H9 (cell line): ENCODE results near the gene FCHSD2. TPM values are rescaled to one million over a fixed set of nuclear protein-coding genes. Genes with fewer than 3 reads are reported as not detected.

ENCODE experiments used
- DNase-seq: peaks from one replicate; pipeline ENCODE4 v3.0.0-alpha.2; 2017
- H2AFZ ChIP-seq: one replicate; pipeline ENCODE4 v1.6.1; 2013; ENCODE audit warnings: mild to moderate bottlenecking, low read length, control low read depth, moderate library complexity
- H2AK5ac ChIP-seq: 2 replicates; pipeline ENCODE4 v1.6.1; 2013; ENCODE audit warnings: low read length, control low read depth, mixed read lengths; ENCODE audit not compliant: insufficient read length
- H2BK120ac ChIP-seq: one replicate; pipeline ENCODE4 v1.6.1; 2013; ENCODE audit warnings: low read depth, mild to moderate bottlenecking, low read length, control low read depth, inconsistent platforms; ENCODE audit not compliant: poor library complexity, severe bottlenecking
- H2BK12ac ChIP-seq: 2 replicates; pipeline ENCODE4 v1.6.1; 2013; ENCODE audit warnings: low read length, control low read depth, mixed read lengths, low read depth; ENCODE audit not compliant: insufficient read length
- H2BK15ac ChIP-seq: 2 replicates; pipeline ENCODE4 v1.6.1; 2013; ENCODE audit warnings: low read depth, low read length, control low read depth
- H2BK20ac ChIP-seq: one replicate; pipeline ENCODE4 v1.6.1; 2013; ENCODE audit warnings: low read depth, mild to moderate bottlenecking, low read length, control low read depth, inconsistent platforms; ENCODE audit not compliant: poor library complexity, severe bottlenecking
- H2BK5ac ChIP-seq: 2 replicates; pipeline ENCODE4 v1.6.1; 2013; ENCODE audit warnings: low read length, control low read depth, mixed read lengths; ENCODE audit not compliant: insufficient read length
- H3K14ac ChIP-seq: 2 replicates; pipeline ENCODE4 v1.6.1; 2013; ENCODE audit warnings: low read length, control low read depth; ENCODE audit not compliant: insufficient read depth
- H3K18ac ChIP-seq: 2 replicates; pipeline ENCODE4 v1.6.1; 2013; ENCODE audit warnings: low read depth, mild to moderate bottlenecking, mixed read lengths, low read length, control low read depth; ENCODE audit not compliant: insufficient read length
- H3K23ac ChIP-seq: 2 replicates; pipeline ENCODE4 v1.6.1; 2013; ENCODE audit warnings: low read length, control low read depth, mixed read lengths, low read depth; ENCODE audit not compliant: insufficient read length
- H3K23me2 ChIP-seq: 2 replicates; pipeline ENCODE4 v1.6.1; 2013; ENCODE audit warnings: low read depth, mild to moderate bottlenecking, mixed read lengths, low read length, control low read depth; ENCODE audit not compliant: insufficient read length, poor library complexity, severe bottlenecking
- H3K27ac ChIP-seq: 2 replicates; pipeline ENCODE4 v1.5.1; 2013; ENCODE audit warnings: low read length, control low read depth, mixed read lengths, low read depth; ENCODE audit not compliant: insufficient read length
- H3K27me3 ChIP-seq: 2 replicates; pipeline ENCODE4 v1.6.1; 2013; ENCODE audit warnings: low read length, control low read depth, inconsistent platforms; ENCODE audit not compliant: insufficient read depth
- H3K4ac ChIP-seq: 2 replicates; pipeline ENCODE4 v1.6.1; 2013; ENCODE audit warnings: low read depth, mild to moderate bottlenecking, control low read depth, inconsistent platforms, low read length, moderate library complexity
- H3K4me1 ChIP-seq: 2 replicates; pipeline ENCODE4 v1.6.1; 2013; ENCODE audit warnings: low read length, control low read depth, inconsistent platforms; ENCODE audit not compliant: insufficient read depth
- H3K4me2 ChIP-seq: 2 replicates; pipeline ENCODE4 v1.6.1; 2013; ENCODE audit warnings: low read length, control low read depth, mixed read lengths; ENCODE audit not compliant: insufficient read length, insufficient read depth
- H3K56ac ChIP-seq: 2 replicates; pipeline ENCODE4 v1.6.1; 2013; ENCODE audit warnings: low read depth, mild to moderate bottlenecking, mixed read lengths, low read length, control low read depth; ENCODE audit not compliant: insufficient read length
- H3K79me1 ChIP-seq: 2 replicates; pipeline ENCODE4 v1.6.1; 2013; ENCODE audit warnings: low read depth, mild to moderate bottlenecking, moderate library complexity, low read length, control low read depth, inconsistent platforms; ENCODE audit not compliant: insufficient read depth, poor library complexity, severe bottlenecking
- H3K79me2 ChIP-seq: 2 replicates; pipeline ENCODE4 v1.6.1; 2013; ENCODE audit warnings: low read length, control low read depth, inconsistent platforms; ENCODE audit not compliant: insufficient read depth
- H3K9ac ChIP-seq: 2 replicates; pipeline ENCODE4 v1.6.1; 2013; ENCODE audit warnings: low read length, control low read depth, mixed read lengths; ENCODE audit not compliant: insufficient read length; ENCODE audit errors: extremely low read depth
- H3K9me3 ChIP-seq: one replicate; pipeline ENCODE4 v1.6.1; 2013; ENCODE audit warnings: low read depth, low read length, inconsistent platforms; ENCODE audit not compliant: control insufficient read depth
- H3T11ph ChIP-seq: one replicate; pipeline ENCODE4 v1.6.1; 2013; ENCODE audit warnings: mild to moderate bottlenecking, low read length, control low read depth, inconsistent platforms
- H4K20me1 ChIP-seq: one replicate; pipeline ENCODE4 v1.6.1; 2013; ENCODE audit not compliant: control insufficient read depth, insufficient read length, insufficient read depth
- H4K5ac ChIP-seq: 2 replicates; pipeline ENCODE4 v1.6.1; 2013; ENCODE audit warnings: low read depth, mild to moderate bottlenecking, mixed read lengths, low read length, control low read depth; ENCODE audit not compliant: insufficient read length
- H4K8ac ChIP-seq: replicated peaks from 2 replicates; pipeline ENCODE4 v1.6.1; 2013; ENCODE audit warnings: low read length, control low read depth, mixed read lengths, low read depth; ENCODE audit not compliant: insufficient read length
- H4K91ac ChIP-seq: 2 replicates; pipeline ENCODE4 v1.6.1; 2013; ENCODE audit warnings: low read depth, mild to moderate bottlenecking, moderate library complexity, mixed read lengths, low read length, control low read depth; ENCODE audit not compliant: insufficient read length
- H3K27ac Mint-ChIP-seq, 3 experiments: 2 replicates in 2 of 3; 3 replicates in 1 of 3; pipeline ENCODE4 v1.8.0; 2020 to 2021; ENCODE audit warnings: mixed read lengths in 3 of 3, mild to moderate bottlenecking in 1 of 3, moderate library complexity in 1 of 3
- H3K27me3 Mint-ChIP-seq: 2 replicates; pipeline ENCODE4 v1.8.0; 2021; ENCODE audit warnings: low read depth, mild to moderate bottlenecking, moderate library complexity, mixed read lengths
- H3K36me3 Mint-ChIP-seq, 3 experiments: 2 replicates in 2 of 3; 3 replicates in 1 of 3; pipeline ENCODE4 v1.8.0; 2020 to 2021; ENCODE audit warnings: low read depth in 3 of 3, mixed read lengths in 3 of 3; ENCODE audit not compliant: insufficient read depth in 1 of 3
- H3K4me1 Mint-ChIP-seq, 2 experiments: 2 replicates each; pipeline ENCODE4 v1.8.0; 2020; ENCODE audit warnings: mixed read lengths in 2 of 2
- H3K4me3 Mint-ChIP-seq, 2 experiments: 2 replicates in 1 of 2; 3 replicates in 1 of 2; pipeline ENCODE4 v1.8.0; 2020 to 2021; ENCODE audit warnings: mild to moderate bottlenecking in 2 of 2, mixed read lengths in 2 of 2, moderate library complexity in 1 of 2
- H3K9me3 Mint-ChIP-seq, 2 experiments: 2 replicates in 1 of 2; 3 replicates in 1 of 2; pipeline ENCODE4 v1.8.0; 2020; ENCODE audit warnings: mild to moderate bottlenecking in 2 of 2, mixed read lengths in 2 of 2, moderate library complexity in 1 of 2
- WGBS: extraction: QIAGEN DNeasy Blood & Tissue Kit; methylation state at CpG from one replicate; pipeline ENCODE4 v1.1.7; 2013; ENCODE audit warnings: missing lambda C conversion rate, low lambda C conversion rate, mixed read lengths; ENCODE audit not compliant: insufficient read length; ENCODE audit errors: extremely low coverage; 5-methylcytosine and 5-hydroxymethylcytosine counted together
- total RNA-seq: library from RNA; stranded (reverse); gene quantifications from 2 replicates; pipeline ENCODE4 v1.2.1, GENCODE V29; 2021
- TF ChIP-seq, protein P1 (sequence below): fragments of 200-600 bp; sonication (generic); conservative IDR thresholded peaks from 3 replicates; pipeline ENCODE4 v1.8.0; 2021; ENCODE audit warnings: antibody characterized with exemption, mild to moderate bottlenecking

Gene FCHSD2
- total RNA-seq, 1 experiment from 2014 or later = 17.8 TPM

DNA sequence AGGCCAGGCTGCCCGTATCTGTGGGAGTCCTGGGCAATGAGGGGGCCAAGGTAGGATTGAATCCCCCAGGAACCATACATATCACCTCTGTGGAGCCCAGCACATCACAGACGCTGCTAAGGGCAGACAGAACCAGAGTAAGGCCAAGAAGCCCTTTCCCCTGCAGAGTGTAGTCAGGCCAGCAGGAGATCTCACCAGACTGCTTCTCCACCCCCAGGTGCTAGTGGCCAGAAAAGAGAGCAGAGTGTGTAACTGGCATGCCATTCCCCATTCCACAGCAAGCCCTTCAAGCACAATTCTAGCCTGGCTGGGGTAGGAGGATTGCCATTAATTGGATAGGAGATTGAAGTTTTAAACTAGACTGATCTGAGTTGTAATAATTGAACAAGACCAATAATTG is 28.0 kb upstream of the FCHSD2 start:
- no peak overlapping the region for H3K4me3 Mint-ChIP-seq
- H3K27ac Mint-ChIP-seq = no peak overlapping the region
- H3K9me3 ChIP-seq = no peaks in the 10 kb centered on the region

More for the DNA sequence above, 28.0 kb upstream of the FCHSD2 start:
- Histone ChIP-seq H2BK5ac (no peak overlapping the region), H2AFZ (no peak overlapping the region), H3K79me1 (no peaks in the 10 kb centered on the region), H3K23me2 (no peaks in the 10 kb centered on the region), H3K4ac (no peak overlapping the region), H2AK5ac (no peak overlapping the region), H3K79me2 (no peaks in the 10 kb centered on the region), H3K27me3 (no peaks in the 10 kb centered on the region), H3K4me1 (peaks cover 5% of the 10 kb centered on the region; the same call in 1 of the 2 replicates), H3K18ac (no peak overlapping the region), H3K14ac (no peak overlapping the region), H3K9ac (no peak overlapping the region), H2BK120ac (no peak overlapping the region), H4K20me1 (no peaks in the 10 kb centered on the region), H2BK15ac (no peak overlapping the region), H4K91ac (no peak overlapping the region), H4K5ac (no peak overlapping the region), H3K4me2 (no peak overlapping the region), H3K23ac (no peak overlapping the region), H2BK12ac (no peak overlapping the region), H3K56ac (no peak overlapping the region), H3T11ph (no peak overlapping the region), H2BK20ac (no peak overlapping the region), H4K8ac (no peak overlapping the region), H3K27ac (no peak overlapping the region)
- Mint-ChIP-seq H3K36me3 (no peaks in the 10 kb centered on the region), H3K9me3 (no peaks in the 10 kb centered on the region), H3K4me1 (peaks cover 13 to 22% of the 10 kb centered on the region in 2 experiments), H3K27me3 (no peaks in the 10 kb centered on the region)
- TF ChIP-seq, protein P1, sequence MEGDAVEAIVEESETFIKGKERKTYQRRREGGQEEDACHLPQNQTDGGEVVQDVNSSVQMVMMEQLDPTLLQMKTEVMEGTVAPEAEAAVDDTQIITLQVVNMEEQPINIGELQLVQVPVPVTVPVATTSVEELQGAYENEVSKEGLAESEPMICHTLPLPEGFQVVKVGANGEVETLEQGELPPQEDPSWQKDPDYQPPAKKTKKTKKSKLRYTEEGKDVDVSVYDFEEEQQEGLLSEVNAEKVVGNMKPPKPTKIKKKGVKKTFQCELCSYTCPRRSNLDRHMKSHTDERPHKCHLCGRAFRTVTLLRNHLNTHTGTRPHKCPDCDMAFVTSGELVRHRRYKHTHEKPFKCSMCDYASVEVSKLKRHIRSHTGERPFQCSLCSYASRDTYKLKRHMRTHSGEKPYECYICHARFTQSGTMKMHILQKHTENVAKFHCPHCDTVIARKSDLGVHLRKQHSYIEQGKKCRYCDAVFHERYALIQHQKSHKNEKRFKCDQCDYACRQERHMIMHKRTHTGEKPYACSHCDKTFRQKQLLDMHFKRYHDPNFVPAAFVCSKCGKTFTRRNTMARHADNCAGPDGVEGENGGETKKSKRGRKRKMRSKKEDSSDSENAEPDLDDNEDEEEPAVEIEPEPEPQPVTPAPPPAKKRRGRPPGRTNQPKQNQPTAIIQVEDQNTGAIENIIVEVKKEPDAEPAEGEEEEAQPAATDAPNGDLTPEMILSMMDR = no peak
- DNase-seq = no peak
- WGBS = no CpG with 5 or more reads among the region's 2 CpGs
